Duodenal mucosa (tissue), 2 donors: Measurements from ENCODE around the gene DOK4.
"Not testable (repeated sequence)": the region's sequence is repeated elsewhere in the genome, so short reads cannot be mapped to it uniquely, and the experiment has no call there.

Experiments
- H3K27ac ChIP-seq: one replicate; pipeline ENCODE4 v1.7.0; 2013; ENCODE audit warnings: low read depth, low read length
- H3K27me3 ChIP-seq, 2 donors: one replicate each; pipeline ENCODE4 v1.7.0; 2013; ENCODE audit warnings: low read length in 2 of 2, control low read depth in 1 of 2; ENCODE audit not compliant: insufficient read depth in 2 of 2, control insufficient read depth in 1 of 2
- H3K36me3 ChIP-seq, 2 donors: one replicate each; pipeline ENCODE4 v1.7.0; 2013; ENCODE audit warnings: low read length in 2 of 2, control low read depth in 1 of 2; ENCODE audit not compliant: insufficient read depth in 2 of 2, control insufficient read depth in 1 of 2
- H3K4me1 ChIP-seq, 2 donors: one replicate each; pipeline ENCODE4 v1.7.0; 2013; ENCODE audit warnings: low read length in 2 of 2, control low read depth in 1 of 2; ENCODE audit not compliant: insufficient read depth in 2 of 2, control insufficient read depth in 1 of 2
- H3K4me3 ChIP-seq, 2 donors: one replicate each; pipeline ENCODE4 v1.7.0; 2013; ENCODE audit warnings: low read length in 2 of 2, low read depth in 1 of 2
- H3K9ac ChIP-seq, 2 donors: one replicate each; pipeline ENCODE4 v1.7.0; 2013; ENCODE audit warnings: low read length in 2 of 2, low read depth in 1 of 2
- H3K9me3 ChIP-seq, 2 donors: one replicate each; pipeline ENCODE4 v1.7.0; 2013; ENCODE audit warnings: low read length in 2 of 2, control low read depth in 1 of 2; ENCODE audit not compliant: control insufficient read depth in 1 of 2

Gene DOK4

GRCh38 chr16:57502048-57502775 is 15.9 kb upstream of the DOK4 start:
- Histone ChIP-seq H3K27me3 (no peaks in the 10 kb centered on the region), H3K9me3 (no peaks in the 10 kb centered on the region), H3K4me3 (no peak overlapping the region), H3K36me3 (no peaks in the 10 kb centered on the region), H3K27ac (no peak overlapping the region), H3K9ac (no peak overlapping the region), H3K4me1 (no peaks in the 10 kb centered on the region)

- Histone ChIP-seq H3K9me3 (no peaks in the 10 kb centered on the region), H3K27me3 (no peaks in the 10 kb centered on the region), H3K36me3 (no peaks in the 10 kb centered on the region), H3K27ac (no peak overlapping the region), H3K4me3 (no peak overlapping the region), H3K4me1 (no peaks in the 10 kb centered on the region), H3K9ac (no peak overlapping the region)
Measured at GRCh38 chr16:57501492-57501891, 15.2 kb upstream of the DOK4 start.

- no peaks in the 10 kb centered on the region for H3K27me3 ChIP-seq
- no peaks in the 10 kb centered on the region for H3K9me3 ChIP-seq
- no peak overlapping the region for H3K27ac ChIP-seq
- H3K9ac ChIP-seq, result no peak overlapping the region
- no peaks in the 10 kb centered on the region for H3K4me1 ChIP-seq
- no peaks in the 10 kb centered on the region for H3K36me3 ChIP-seq
- no peak overlapping the region for H3K4me3 ChIP-seq
Measured at GRCh38 chr16:57500578-57501111, 14.4 kb upstream of the DOK4 start.

GRCh38 chr16:57499941-57500340 is 13.6 kb upstream of the DOK4 start:
- not testable (repeated sequence) for H3K4me1 ChIP-seq, H3K27ac ChIP-seq, H3K4me3 ChIP-seq, H3K36me3 ChIP-seq, H3K9me3 ChIP-seq, H3K27me3 ChIP-seq, H3K9ac ChIP-seq

- no peaks in the 10 kb centered on the region for H3K36me3 ChIP-seq
- H3K9ac ChIP-seq, result no peak overlapping the region
- H3K27me3 ChIP-seq, result no peaks in the 10 kb centered on the region
- no peaks in the 10 kb centered on the region for H3K4me1 ChIP-seq
- H3K4me3 ChIP-seq, result no peak overlapping the region
- H3K27ac ChIP-seq, result no peak overlapping the region
- H3K9me3 ChIP-seq, result no peaks in the 10 kb centered on the region
Measured at GRCh38 chr16:57498031-57498430, 11.7 kb upstream of the DOK4 start.

- no peak overlapping the region for H3K27ac ChIP-seq
- H3K4me3 ChIP-seq, result no peak overlapping the region
- no peaks in the 10 kb centered on the region for H3K36me3 ChIP-seq
- H3K9me3 ChIP-seq, result no peaks in the 10 kb centered on the region
- no peaks in the 10 kb centered on the region for H3K27me3 ChIP-seq
- H3K9ac ChIP-seq, result no peak overlapping the region
- H3K4me1 ChIP-seq, result no peaks in the 10 kb centered on the region
Measured at GRCh38 chr16:57497121-57497520, 10.8 kb upstream of the DOK4 start.

- no peaks in the 10 kb centered on the region for H3K36me3 ChIP-seq
- no peak overlapping the region for H3K27ac ChIP-seq
- H3K9ac ChIP-seq, result no peak overlapping the region
- H3K4me3 ChIP-seq, result no peak overlapping the region
- no peaks in the 10 kb centered on the region for H3K4me1 ChIP-seq
- H3K9me3 ChIP-seq, result no peaks in the 10 kb centered on the region
- H3K27me3 ChIP-seq, result no peaks in the 10 kb centered on the region
Measured at GRCh38 chr16:57493767-57494166, 7.5 kb upstream of the DOK4 start.

GRCh38 chr16:57489229-57489628 is 2.9 kb upstream of the DOK4 start:
- peaks cover 14 to 22% of the 10 kb centered on the region in 2 donors for H3K4me1 ChIP-seq
- no peak overlapping the region for H3K27ac ChIP-seq
- no peaks in the 10 kb centered on the region for H3K36me3 ChIP-seq
- no peak overlapping the region for H3K9ac ChIP-seq
- no peak overlapping the region for H3K4me3 ChIP-seq
- H3K27me3 ChIP-seq, result no peaks in the 10 kb centered on the region
- no peaks in the 10 kb centered on the region for H3K9me3 ChIP-seq

GRCh38 chr16:57486858-57487834 is 853 bp upstream of the DOK4 start:
- Histone ChIP-seq H3K27ac (no peak overlapping the region), H3K27me3 (no peaks in the 10 kb centered on the region), H3K4me1 (peaks cover 20 to 28% of the 10 kb centered on the region in 2 donors), H3K9me3 (no peaks in the 10 kb centered on the region), H3K4me3 (peak overlapping the region; percentile 34 to 50), H3K36me3 (no peaks in the 10 kb centered on the region), H3K9ac (no peak overlapping the region)
